ENCODE measurements around the gene SYNGR4.
A peak's percentile ranks its signal among the peaks of the same experiment; 100 is the strongest.
"Not testable (repeated sequence)": the region's sequence is repeated elsewhere in the genome, so short reads cannot be mapped to it uniquely, and the experiment has no call there.

SYNGR4 gene

GRCh38 chr19:48363810-48364597 lies at the start of gene SYNGR4, which contains the start of gene TMEM143:
Gene SYNGR4, plus strand, starts transcription at chr19:48364367. Its CDS starts 1,476 bp downstream, at chr19:48365843.
Gene TMEM143, minus strand, starts transcription at chr19:48363940. Its CDS starts 20 bp downstream, at chr19:48363920.
- DNase-seq (ENCODE audit: low spot score), result peak; percentile 99

- no peak for DNase-seq (ENCODE audit: low spot score)
These were observed 48.5 kb upstream of the SYNGR4 start for GRCh38 chr19:48315712-48316111.

- DNase-seq (ENCODE audit: low spot score), result not testable (repeated sequence)
These were observed 46.5 kb upstream of the SYNGR4 start for GRCh38 chr19:48317708-48317960.

- no peak for DNase-seq (ENCODE audit: low spot score)
These were observed 45.7 kb upstream of the SYNGR4 start for GRCh38 chr19:48318286-48318987.

GRCh38 chr19:48319647-48320541 lies 44.3 kb upstream of the SYNGR4 start:
- peak; percentile 93 for DNase-seq (ENCODE audit: low spot score)

- peak; percentile 98 for DNase-seq (ENCODE audit: low spot score)
These were observed 42.9 kb upstream of the SYNGR4 start for GRCh38 chr19:48321372-48321621.

- DNase-seq (ENCODE audit: low spot score), result peak; percentile 97
These were observed 42.3 kb upstream of the SYNGR4 start for GRCh38 chr19:48321622-48322591.

GRCh38 chr19:48325265-48325910 lies 38.8 kb upstream of the SYNGR4 start, which contains the start of gene EMP3:
Gene EMP3, plus strand, starts transcription at chr19:48325552. Its CDS starts 1,293 bp downstream, at chr19:48326845.
- DNase-seq (ENCODE audit: low spot score), result peak; percentile 81

- DNase-seq (ENCODE audit: low spot score), result no peak
These were observed 34.8 kb upstream of the SYNGR4 start for GRCh38 chr19:48329167-48329891.

- peak; percentile 89 for DNase-seq (ENCODE audit: low spot score)
These were observed 34.0 kb upstream of the SYNGR4 start for GRCh38 chr19:48330012-48330681.

GRCh38 chr19:48332351-48332661 lies 31.9 kb upstream of the SYNGR4 start:
- no peak for DNase-seq (ENCODE audit: low spot score)

GRCh38 chr19:48332662-48333466 lies 31.3 kb upstream of the SYNGR4 start:
- DNase-seq (ENCODE audit: low spot score), result peak; percentile 83

GRCh38 chr19:48333467-48334384 lies 30.4 kb upstream of the SYNGR4 start:
- peak; percentile 92 for DNase-seq (ENCODE audit: low spot score)

- no peak for DNase-seq (ENCODE audit: low spot score)
These were observed 25.9 kb upstream of the SYNGR4 start for GRCh38 chr19:48338253-48338755.

GRCh38 chr19:48338802-48339503 lies 25.2 kb upstream of the SYNGR4 start:
- DNase-seq (ENCODE audit: low spot score), result no peak

- no peak for DNase-seq (ENCODE audit: low spot score)
These were observed 23.2 kb upstream of the SYNGR4 start for GRCh38 chr19:48340995-48341394.

Data from ecto neural progenitor cell (in vitro differentiated cells).